Hepatocyte (in vitro differentiated cells): ENCODE measurements around the gene NFKB1. TPM values are rescaled to one million over a fixed set of nuclear protein-coding genes. Genes with fewer than 3 reads are reported as not detected.
A peak's percentile ranks its signal among the peaks of the same experiment; 100 is the strongest.

Experiments
- DNase-seq: peaks from one replicate; pipeline ENCODE4 v3.0.0-alpha.2; 2016; ENCODE audit warnings: low spot score
- H2AFZ ChIP-seq: fragments of 200-600 bp; sonication (generic); 2 replicates; pipeline ENCODE4 v1.6.0; 2016; ENCODE audit warnings: antibody characterized with exemption, mild to moderate bottlenecking
- H3K27ac ChIP-seq: fragments of 200-600 bp; sonication (generic); 2 replicates; pipeline ENCODE4 v1.5.1; 2016; ENCODE audit warnings: mild to moderate bottlenecking
- H3K27me3 ChIP-seq: fragments of 200-600 bp; sonication (generic); 2 replicates; pipeline ENCODE4 v1.6.1; 2016
- H3K36me3 ChIP-seq: fragments of 200-600 bp; sonication (generic); replicated peaks from 2 replicates; pipeline ENCODE4 v1.5.1; 2016; ENCODE audit warnings: low read depth; ENCODE audit not compliant: insufficient read depth
- H3K4me1 ChIP-seq: fragments of 200-600 bp; sonication (generic); 2 replicates; pipeline ENCODE4 v1.5.1; 2016; ENCODE audit warnings: mild to moderate bottlenecking, moderate library complexity; ENCODE audit not compliant: insufficient read depth
- H3K4me2 ChIP-seq: fragments of 200-600 bp; sonication (generic); 2 replicates; pipeline ENCODE4 v1.6.0; 2016
- H3K4me3 ChIP-seq: fragments of 200-600 bp; sonication (generic); 2 replicates; pipeline ENCODE4 v1.5.1; 2016; ENCODE audit warnings: mild to moderate bottlenecking
- H3K79me2 ChIP-seq: fragments of 200-600 bp; sonication (generic); 2 replicates; pipeline ENCODE4 v1.6.0; 2017; ENCODE audit warnings: mild to moderate bottlenecking
- H3K9me2 ChIP-seq: fragments of 200-600 bp; sonication (generic); replicated peaks from 2 replicates; pipeline ENCODE4 v1.6.0; 2017; ENCODE audit warnings: mild to moderate bottlenecking; ENCODE audit not compliant: insufficient read depth
- H3K9me3 ChIP-seq: fragments of 200-600 bp; sonication (generic); 2 replicates; pipeline ENCODE4 v1.5.1; 2016; ENCODE audit warnings: low read depth, mild to moderate bottlenecking
- H4K20me1 ChIP-seq: fragments of 200-600 bp; sonication (generic); 2 replicates; pipeline ENCODE4 v1.6.0; 2016; ENCODE audit warnings: mild to moderate bottlenecking; ENCODE audit not compliant: insufficient read depth, poor library complexity, severe bottlenecking
- CTCF ChIP-seq: fragments of 200-600 bp; sonication (generic); IDR thresholded peaks from 2 replicates; pipeline ENCODE4 v1.5.1; 2016; ENCODE audit warnings: antibody characterized with exemption, mild to moderate bottlenecking; ENCODE audit not compliant: poor library complexity
- EZH2 ChIP-seq: fragments of 200-600 bp; sonication (generic); IDR thresholded peaks from 2 replicates; pipeline ENCODE4 v1.6.1; 2016; ENCODE audit warnings: antibody characterized with exemption, mild to moderate bottlenecking, borderline replicate concordance
- EZH2phosphoT487 ChIP-seq: fragments of 200-600 bp; sonication (generic); IDR thresholded peaks from one replicate; pipeline ENCODE4 v1.6.1; 2018; ENCODE audit warnings: antibody characterized with exemption, mild to moderate bottlenecking, low read depth, moderate library complexity; ENCODE audit not compliant: unreplicated experiment, severe bottlenecking
- WGBS: methylation state at CpG from one replicate; pipeline ENCODE4 v1.1.6; 2016; ENCODE audit warnings: low lambda C conversion rate; ENCODE audit errors: missing lambda C conversion rate; 5-methylcytosine and 5-hydroxymethylcytosine counted together
- polyA plus RNA-seq: library from polyadenylated mRNA; unstranded; fragments of >200 nt; fragmentation: Nextera tagmentation; extraction: Ambion mirVana; gene quantifications from 2 replicates; pipeline ENCODE4 v1.2.1, GENCODE V29; 2016
- total RNA-seq: library from RNA; depleted of rRNA; stranded (reverse); fragments of >200 nt; gene quantifications from 2 replicates; pipeline ENCODE4 v1.2.3, GENCODE V29; 2014

The NFKB1 gene
- total and polyA plus RNA-seq, 2 experiments from 2014 or later: 21.1 to 22.8 TPM

GRCh38 chr4:102493794-102494193 is 7.4 kb upstream of the NFKB1 start:
- H2AFZ ChIP-seq: no peak overlapping the region
- H3K36me3 ChIP-seq: no peaks in the 10 kb centered on the region
- no peaks in the 10 kb centered on the region for H3K4me1 ChIP-seq
- 65% methylated on average over 1 of the region's 1 CpG for WGBS
- H4K20me1 ChIP-seq: no peaks in the 10 kb centered on the region
- no peaks in the 10 kb centered on the region for H3K27me3 ChIP-seq
- H3K9me3 ChIP-seq: no peaks in the 10 kb centered on the region
- TF ChIP-seq EZH2phosphoT487 (no peak), CTCF (no peak), EZH2 (no peak)
- H3K27ac ChIP-seq: no peak overlapping the region
- H3K79me2 ChIP-seq: no peaks in the 10 kb centered on the region
- H3K4me2 ChIP-seq: no peak overlapping the region
- no peak overlapping the region for H3K4me3 ChIP-seq
- DNase-seq: no peak
- no peaks in the 10 kb centered on the region for H3K9me2 ChIP-seq

GRCh38 chr4:102494603-102495002 is 6.6 kb upstream of the NFKB1 start:
- no peaks in the 10 kb centered on the region for H3K9me3 ChIP-seq
- no peaks in the 10 kb centered on the region for H3K27me3 ChIP-seq
- H3K4me3 ChIP-seq: no peak overlapping the region
- WGBS: 88% methylated on average over 1 of the region's 1 CpG
- DNase-seq: no peak
- peaks cover 2% of the 10 kb centered on the region for H3K79me2 ChIP-seq
- H3K4me1 ChIP-seq: no peaks in the 10 kb centered on the region
- H3K36me3 ChIP-seq: no peaks in the 10 kb centered on the region
- H4K20me1 ChIP-seq: no peaks in the 10 kb centered on the region
- H3K4me2 ChIP-seq: no peak overlapping the region
- H3K9me2 ChIP-seq: no peaks in the 10 kb centered on the region
- no peak overlapping the region for H3K27ac ChIP-seq
- TF ChIP-seq EZH2: no peak
- no peak for TF ChIP-seq CTCF
- no peak for TF ChIP-seq EZH2phosphoT487
- no peak overlapping the region for H2AFZ ChIP-seq

GRCh38 chr4:102497986-102498385 is 3.2 kb upstream of the NFKB1 start:
- H2AFZ ChIP-seq: no peak overlapping the region
- H3K27me3 ChIP-seq: no peaks in the 10 kb centered on the region
- H3K27ac ChIP-seq: no peak overlapping the region
- no peaks in the 10 kb centered on the region for H4K20me1 ChIP-seq
- H3K4me1 ChIP-seq: peaks cover 7% of the 10 kb centered on the region
- no peak overlapping the region for H3K4me2 ChIP-seq
- no peaks in the 10 kb centered on the region for H3K9me2 ChIP-seq
- H3K4me3 ChIP-seq: no peak overlapping the region
- no peaks in the 10 kb centered on the region for H3K36me3 ChIP-seq
- peaks cover 20% of the 10 kb centered on the region for H3K79me2 ChIP-seq
- no peaks in the 10 kb centered on the region for H3K9me3 ChIP-seq
- 85% methylated on average over 2 of the region's 2 CpGs for WGBS
- DNase-seq: no peak
- TF ChIP-seq EZH2phosphoT487: no peak
- TF ChIP-seq EZH2: no peak

GRCh38 chr4:102500352-102500695 is 835 bp upstream of the NFKB1 start:
- Histone ChIP-seq H3K27me3 (no peaks in the 10 kb centered on the region), H3K4me3 (peak overlapping the region; percentile 59), H3K79me2 (peaks cover 43% of the 10 kb centered on the region), H3K27ac (peak overlapping the region; percentile 99), H3K4me2 (peak overlapping the region; percentile 86), H3K9me3 (no peaks in the 10 kb centered on the region), H3K36me3 (no peaks in the 10 kb centered on the region), H4K20me1 (no peaks in the 10 kb centered on the region), H3K4me1 (peaks cover 20% of the 10 kb centered on the region), H3K9me2 (no peaks in the 10 kb centered on the region), H2AFZ (peak overlapping the region; percentile 92)
- WGBS: 76% methylated on average over 3 of the region's 3 CpGs
- no peak for TF ChIP-seq EZH2phosphoT487
- TF ChIP-seq EZH2: no peak
- TF ChIP-seq CTCF: no peak
- DNase-seq: no peak
